B cell (primary cell): ENCODE results near the gene MAP3K7CL. TPM values are rescaled to one million over a fixed set of nuclear protein-coding genes. Genes with fewer than 3 reads are reported as not detected.

Source experiments
- ATAC-seq: fragments of 200-7000 bp; cut with Tn5 transposase; one replicate; pipeline ENCODE4 v1.10.0; 2021; ENCODE audit warnings: low read depth, mild to moderate bottlenecking, moderate number of reproducible peaks, moderate library complexity
- CTCF ChIA-PET: fragments of 350-600 bp; sonication (Branson Sonifier 250); formaldehyde crosslinking; loops from one replicate; lab custom pipeline; 2021; ENCODE audit warnings: antibody characterized with exemption, inconsistent platforms; lab: Charles Lee
- POLR2A ChIA-PET: fragments of 350-600 bp; sonication (Branson Sonifier 250); formaldehyde crosslinking; loops from one replicate; lab custom pipeline; 2021; ENCODE audit warnings: antibody characterized with exemption; lab: Charles Lee
- DNase-seq: peaks from one replicate; pipeline ENCODE4 v3.0.0; 2013
- H2AFZ ChIP-seq: 2 replicates; pipeline ENCODE4 v1.6.1; 2012; ENCODE audit warnings: mild to moderate bottlenecking, low read depth, low read length; ENCODE audit not compliant: insufficient read depth, poor library complexity, severe bottlenecking
- H3K27ac ChIP-seq, 2 donors: 1 replicate in 1 of 2; 2 replicates in 1 of 2; pipeline ENCODE4 v1.5.1; 2012 to 2013; ENCODE audit warnings: low read length in 2 of 2, mild to moderate bottlenecking in 2 of 2, moderate library complexity in 1 of 2
- H3K27me3 ChIP-seq, 4 experiments: fragments of 200-600 bp in 1 of 4; sonication (generic) in 1 of 4; replicated peaks in 1 of 4; 1 replicate in 2 of 4; 2 replicates in 2 of 4; pipeline versions ENCODE4 v1.6.1 to v1.7.0; 2013 to 2016; ENCODE audit warnings: low read length in 3 of 4, mild to moderate bottlenecking in 2 of 4, mixed read lengths in 1 of 4, moderate library complexity in 1 of 4; ENCODE audit not compliant: insufficient read depth in 4 of 4, control insufficient read depth in 3 of 4; ENCODE audit errors: control extremely low read depth in 1 of 4
- H3K36me3 ChIP-seq, 2 experiments: replicated peaks in 1 of 2; 1 replicate in 1 of 2; 2 replicates in 1 of 2; pipeline versions ENCODE4 v1.6.1 to v1.7.1; 2013; ENCODE audit warnings: low read length in 1 of 2; ENCODE audit not compliant: insufficient read depth in 2 of 2, control insufficient read depth in 1 of 2; ENCODE audit errors: control extremely low read depth in 1 of 2, extremely low read depth in 1 of 2
- H3K4me1 ChIP-seq, 2 donors: fragments of 200-600 bp in 1 of 2; sonication (generic) in 1 of 2; 1 replicate in 1 of 2; 2 replicates in 1 of 2; pipeline versions ENCODE4 v1.5.1 to v1.6.1; 2013 to 2017; ENCODE audit warnings: low read length in 2 of 2; ENCODE audit not compliant: control insufficient read depth in 2 of 2, insufficient read depth in 2 of 2
- H3K4me2 ChIP-seq: replicated peaks from 2 replicates; pipeline ENCODE3; 2012; ENCODE audit warnings: mild to moderate bottlenecking, low read depth, low read length; ENCODE audit not compliant: poor library complexity, severe bottlenecking
- H3K4me3 ChIP-seq, 5 experiments: fragments of 200-600 bp in 1 of 5; sonication (generic) in 1 of 5; 1 replicate in 3 of 5; 2 replicates in 2 of 5; pipeline versions ENCODE4 v1.5.1 to v1.7.0; 2011 to 2016; ENCODE audit warnings: low read length in 4 of 5, mild to moderate bottlenecking in 4 of 5, low read depth in 2 of 5, control low read depth in 1 of 5, moderate library complexity in 1 of 5; ENCODE audit not compliant: insufficient read depth in 1 of 5; ENCODE audit errors: control extremely low read depth in 1 of 5, extremely low read depth in 1 of 5
- H3K79me2 ChIP-seq: fragments of 200-600 bp; sonication (generic); one replicate; pipeline ENCODE4 v1.6.0; 2016; ENCODE audit warnings: low read length; ENCODE audit not compliant: control insufficient read depth, insufficient read depth
- H3K9ac ChIP-seq: fragments of 200-600 bp; sonication (generic); 2 replicates; pipeline ENCODE4 v1.6.1; 2017; ENCODE audit warnings: mild to moderate bottlenecking, low read length, moderate library complexity
- H3K9me3 ChIP-seq, 3 donors: one replicate each; pipeline versions ENCODE4 v1.6.1 to v1.7.1; 2013; ENCODE audit warnings: low read length in 2 of 3; ENCODE audit not compliant: control insufficient read depth in 2 of 3, insufficient read depth in 1 of 3; ENCODE audit errors: control extremely low read depth in 1 of 3
- H4K20me1 ChIP-seq: 2 replicates; pipeline ENCODE4 v1.6.0; 2012; ENCODE audit warnings: mild to moderate bottlenecking, low read length; ENCODE audit not compliant: insufficient read depth, control insufficient read depth, poor library complexity, severe bottlenecking
- H3K27ac Mint-ChIP-seq: one replicate; pipeline ENCODE4 v1.8.0; 2021; ENCODE audit warnings: mixed read lengths
- H3K27me3 Mint-ChIP-seq: one replicate; pipeline ENCODE4 v1.8.0; 2021; ENCODE audit warnings: mixed read lengths
- H3K4me1 Mint-ChIP-seq: one replicate; pipeline ENCODE4 v1.8.0; 2021; ENCODE audit warnings: mixed read lengths
- H3K4me3 Mint-ChIP-seq: one replicate; pipeline ENCODE4 v1.8.0; 2021; ENCODE audit warnings: mixed read lengths
- H3K9me3 Mint-ChIP-seq: one replicate; pipeline ENCODE4 v1.8.0; 2022; ENCODE audit warnings: mixed read lengths; ENCODE audit not compliant: insufficient read depth
- EZH2 ChIP-seq: IDR thresholded peaks from 2 replicates; pipeline ENCODE4 v1.6.1; 2012; ENCODE audit warnings: borderline replicate concordance, low read depth, mild to moderate bottlenecking, moderate library complexity, low read length; ENCODE audit not compliant: insufficient read depth, poor library complexity, severe bottlenecking
- WGBS: methylation state at CpG from one replicate; pipeline ENCODE4 v1.1.5; 2013; ENCODE audit warnings: missing lambda C conversion rate; ENCODE audit not compliant: insufficient coverage; 5-methylcytosine and 5-hydroxymethylcytosine counted together
- intact Hi-C: fragments of 100-400 bp; cut with micrococcal nuclease; formaldehyde crosslinking; loops from one replicate; pipeline ENCODE4 v1.10.0; 2022
- polyA plus RNA-seq: library from polyadenylated mRNA; depleted of rRNA; stranded (reverse); fragments of >200 nt; gene quantifications from 2 replicates; pipeline ENCODE4 v1.2.3, GENCODE V29; 2012
- total RNA-seq, 2 donors: library from RNA; stranded (reverse); fragments of 120-200 nt in 1 of 2; gene quantifications; 1 replicate in 1 of 2; 2 replicates in 1 of 2; pipeline versions ENCODE4 v1.2.3 to v1.2.4, GENCODE V29; 2013 to 2022
- TF ChIP-seq, protein P1 (sequence below): fragments of 200-600 bp; IDR thresholded peaks from one replicate; pipeline ENCODE4 v1.8.0; 2022; ENCODE audit warnings: antibody characterized with exemption, mild to moderate bottlenecking

The MAP3K7CL gene
- total and polyA plus RNA-seq, 2 donors (not counting 1 experiment from before 2014, with no cell fraction given) = 8.9 to 11.9 TPM

DNA sequence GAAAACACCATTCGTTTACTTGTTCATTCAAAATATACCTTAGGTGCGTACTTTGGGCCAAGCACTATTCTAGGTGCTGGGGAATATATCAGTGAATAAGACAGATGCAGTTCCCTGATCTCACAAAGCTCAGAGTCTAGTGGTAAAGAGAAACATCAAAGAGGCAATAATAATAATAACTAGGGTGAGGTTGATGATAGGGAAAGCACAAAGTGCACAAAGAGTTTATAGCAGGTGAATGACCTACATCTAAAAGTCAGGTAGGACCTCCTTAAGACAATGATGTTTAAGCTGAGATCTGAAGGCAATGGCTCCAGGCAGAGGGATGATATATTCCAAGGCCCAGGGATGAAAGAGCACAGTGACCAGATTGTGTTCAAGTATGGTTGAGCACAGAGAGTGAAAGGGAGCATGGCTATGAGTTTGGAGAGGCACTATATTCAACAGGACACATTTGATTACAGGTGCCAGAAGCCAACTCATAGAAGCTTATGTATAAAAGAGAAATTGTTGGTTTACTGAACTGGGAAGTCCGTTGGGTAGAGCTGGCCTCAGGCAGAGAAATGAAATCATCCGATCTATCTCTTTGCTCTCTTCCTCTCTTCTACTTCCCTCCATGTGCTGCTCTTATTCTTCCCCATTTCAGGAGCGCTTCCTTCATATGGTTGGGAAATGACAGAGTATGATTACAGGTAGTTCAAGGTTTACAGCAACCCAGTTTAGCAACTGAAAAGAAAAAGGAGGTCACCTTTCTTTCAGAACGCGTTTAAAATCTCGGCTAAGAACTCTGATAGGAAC lies 34.0 kb upstream of the MAP3K7CL start:
- Histone ChIP-seq H3K9me3 (peaks cover 0 to 4% (median 0%) of the 10 kb centered on the region in 3 donors), H4K20me1 (no peaks in the 10 kb centered on the region), H3K27ac (no peak overlapping the region), H3K4me1 (peaks cover 4 to 5% of the 10 kb centered on the region in 2 donors), H2AFZ (no peak overlapping the region), H3K4me3 (no peak overlapping the region), H3K27me3 (no peaks in the 10 kb centered on the region), H3K9ac (no peak overlapping the region), H3K79me2 (no peaks in the 10 kb centered on the region), H3K36me3 (peaks cover 0 to 10% of the 10 kb centered on the region in 2 experiments), H3K4me2 (no peak overlapping the region)
- DNase-seq = no peak
- TF ChIP-seq, protein P1, sequence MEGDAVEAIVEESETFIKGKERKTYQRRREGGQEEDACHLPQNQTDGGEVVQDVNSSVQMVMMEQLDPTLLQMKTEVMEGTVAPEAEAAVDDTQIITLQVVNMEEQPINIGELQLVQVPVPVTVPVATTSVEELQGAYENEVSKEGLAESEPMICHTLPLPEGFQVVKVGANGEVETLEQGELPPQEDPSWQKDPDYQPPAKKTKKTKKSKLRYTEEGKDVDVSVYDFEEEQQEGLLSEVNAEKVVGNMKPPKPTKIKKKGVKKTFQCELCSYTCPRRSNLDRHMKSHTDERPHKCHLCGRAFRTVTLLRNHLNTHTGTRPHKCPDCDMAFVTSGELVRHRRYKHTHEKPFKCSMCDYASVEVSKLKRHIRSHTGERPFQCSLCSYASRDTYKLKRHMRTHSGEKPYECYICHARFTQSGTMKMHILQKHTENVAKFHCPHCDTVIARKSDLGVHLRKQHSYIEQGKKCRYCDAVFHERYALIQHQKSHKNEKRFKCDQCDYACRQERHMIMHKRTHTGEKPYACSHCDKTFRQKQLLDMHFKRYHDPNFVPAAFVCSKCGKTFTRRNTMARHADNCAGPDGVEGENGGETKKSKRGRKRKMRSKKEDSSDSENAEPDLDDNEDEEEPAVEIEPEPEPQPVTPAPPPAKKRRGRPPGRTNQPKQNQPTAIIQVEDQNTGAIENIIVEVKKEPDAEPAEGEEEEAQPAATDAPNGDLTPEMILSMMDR = no peak
- TF ChIP-seq EZH2 = no peak
- intact Hi-C loops = no loop called here
- Mint-ChIP-seq H3K27ac (no peak overlapping the region), H3K27me3 (no peaks in the 10 kb centered on the region), H3K4me1 (peaks cover 10% of the 10 kb centered on the region), H3K9me3 (no peaks in the 10 kb centered on the region), H3K4me3 (no peak overlapping the region)
- POLR2A ChIA-PET = no interaction called here
- no peak for ATAC-seq
- 97% methylated on average over 3 of the region's 8 CpGs for WGBS
- CTCF ChIA-PET = interaction anchor here (15.8 kb wide), 1 partner anchor 278 kb away, joined by 310 read pairs; no protein-coding TSS in a partner anchor

DNA sequence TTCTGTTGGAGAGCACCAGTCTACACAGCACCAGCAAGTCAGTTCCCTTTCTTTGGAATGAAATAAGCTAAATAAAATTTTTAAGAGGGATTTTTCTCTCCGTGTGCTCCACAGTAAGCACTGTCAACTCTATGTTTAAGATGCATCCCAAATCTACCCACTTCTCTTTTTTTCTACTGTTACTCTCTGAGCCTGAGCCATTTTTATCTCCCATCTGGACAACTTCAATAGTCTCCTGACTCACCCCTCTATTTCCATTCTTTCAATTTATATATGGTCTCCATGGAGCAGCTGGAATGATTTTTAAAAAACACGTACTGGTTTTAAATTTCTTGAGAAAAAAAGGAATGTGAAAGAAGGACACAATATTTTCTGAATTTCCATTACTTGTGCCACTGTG lies 32.3 kb upstream of the MAP3K7CL start:
- Histone ChIP-seq H3K9ac (no peak overlapping the region), H3K9me3 (peaks cover 0 to 4% (median 0%) of the 10 kb centered on the region in 3 donors), H3K4me2 (no peak overlapping the region), H3K36me3 (peaks cover 0 to 6% of the 10 kb centered on the region in 2 experiments), H4K20me1 (no peaks in the 10 kb centered on the region), H3K4me1 (peaks cover 4 to 5% of the 10 kb centered on the region in 2 donors), H2AFZ (no peak overlapping the region), H3K27me3 (no peaks in the 10 kb centered on the region), H3K4me3 (no peak overlapping the region), H3K79me2 (no peaks in the 10 kb centered on the region), H3K27ac (no peak overlapping the region)
- Mint-ChIP-seq H3K27ac (no peak overlapping the region), H3K4me3 (no peak overlapping the region), H3K9me3 (no peaks in the 10 kb centered on the region), H3K4me1 (peaks cover 10% of the 10 kb centered on the region), H3K27me3 (no peaks in the 10 kb centered on the region)
- CTCF ChIA-PET = interaction anchor here (0.9 to 15.8 kb wide), 4 partner anchors 8 to 277 kb away, joined by 3 to 310 read pairs (median 8); no protein-coding TSS in a partner anchor
- DNase-seq (no peak), ATAC-seq (no peak)
- TF ChIP-seq EZH2 = no peak
- TF ChIP-seq, protein P1 = no peak
- no CpG with 5 or more reads among the region's 2 CpGs for WGBS
- POLR2A ChIA-PET = no interaction called here
- intact Hi-C loops = no loop called here
